Natural killer cell (primary cell): ENCODE measurements around the gene RCL1. TPM values are rescaled to one million over a fixed set of nuclear protein-coding genes. Genes with fewer than 3 reads are reported as not detected.

ENCODE experiments used
- ATAC-seq, 3 donors: fragments of 150-1000 bp in 2 of 3; fragments of 200-7000 bp in 1 of 3; cut with Tn5 transposase; 1 replicate in 1 of 3; 2 replicates in 2 of 3; pipeline ENCODE4 v1.10.0; 2021; ENCODE audit warnings: mild to moderate bottlenecking in 2 of 3, moderate library complexity in 2 of 3
- DNase-seq, 2 donors: peaks; one replicate each; pipeline versions ENCODE4 v3.0.0 to v3.0.0-alpha.2; 2013 to 2021; ENCODE audit warnings: mixed read lengths in 1 of 2
- H3K27ac ChIP-seq: one replicate; pipeline ENCODE4 v1.5.1; 2013; ENCODE audit warnings: mild to moderate bottlenecking, low read length
- H3K27me3 ChIP-seq: one replicate; pipeline ENCODE4 v1.6.1; 2013; ENCODE audit warnings: low read length; ENCODE audit not compliant: control insufficient read depth, insufficient read depth
- H3K36me3 ChIP-seq: one replicate; pipeline ENCODE4 v1.6.1; 2013; ENCODE audit warnings: low read length; ENCODE audit not compliant: control insufficient read depth, insufficient read depth
- H3K4me1 ChIP-seq: one replicate; pipeline ENCODE4 v1.6.1; 2013; ENCODE audit warnings: low read length; ENCODE audit not compliant: control insufficient read depth, insufficient read depth
- H3K4me3 ChIP-seq: one replicate; pipeline ENCODE4 v1.5.1; 2013; ENCODE audit warnings: low read length
- H3K9me3 ChIP-seq: one replicate; pipeline ENCODE4 v1.6.1; 2013; ENCODE audit warnings: low read length; ENCODE audit not compliant: control insufficient read depth, insufficient read depth
- H3K27ac Mint-ChIP-seq, 2 donors: one replicate each; pipeline ENCODE4 v1.8.0; 2022; ENCODE audit warnings: mild to moderate bottlenecking in 2 of 2, mixed read lengths in 2 of 2, moderate library complexity in 1 of 2
- H3K27me3 Mint-ChIP-seq, 2 donors: one replicate each; pipeline ENCODE4 v1.8.0; 2022; ENCODE audit warnings: low read depth in 2 of 2, mixed read lengths in 2 of 2
- H3K36me3 Mint-ChIP-seq: one replicate; pipeline ENCODE4 v1.8.0; 2022; ENCODE audit warnings: mixed read lengths
- H3K4me1 Mint-ChIP-seq, 2 donors: one replicate each; pipeline ENCODE4 v1.8.0; 2022; ENCODE audit warnings: mixed read lengths in 2 of 2
- H3K4me3 Mint-ChIP-seq: one replicate; pipeline ENCODE4 v1.8.0; 2022; ENCODE audit warnings: mild to moderate bottlenecking, moderate library complexity, mixed read lengths
- H3K9me3 Mint-ChIP-seq, 2 donors: one replicate each; pipeline ENCODE4 v1.8.0; 2022; ENCODE audit warnings: mixed read lengths in 2 of 2
- WGBS: methylation state at CpG from one replicate; pipeline ENCODE4 v1.1.7; 2013; ENCODE audit warnings: missing lambda C conversion rate; ENCODE audit not compliant: insufficient coverage; 5-methylcytosine and 5-hydroxymethylcytosine counted together
- intact Hi-C: fragments of 100-400 bp; cut with micrococcal nuclease; formaldehyde crosslinking; loops from one replicate; pipeline ENCODE4 v1.14.2; 2022
- total RNA-seq, 4 donors: library from RNA; stranded (reverse); fragments of 120-200 nt in 1 of 4; gene quantifications; one replicate each; pipeline versions ENCODE4 v1.2.3 to v1.2.4, GENCODE V29; 2013 to 2022
- TF ChIP-seq, protein P1 (sequence below): fragments of 200-600 bp; IDR thresholded peaks from one replicate; pipeline ENCODE4 v1.8.0; 2022; ENCODE audit warnings: antibody characterized with exemption

RCL1 gene
- total RNA-seq, 3 donors from 2014 or later (not counting 1 experiment from before 2014, with no cell fraction given), result 18.1 to 26.3 (median 23.0) TPM

DNA sequence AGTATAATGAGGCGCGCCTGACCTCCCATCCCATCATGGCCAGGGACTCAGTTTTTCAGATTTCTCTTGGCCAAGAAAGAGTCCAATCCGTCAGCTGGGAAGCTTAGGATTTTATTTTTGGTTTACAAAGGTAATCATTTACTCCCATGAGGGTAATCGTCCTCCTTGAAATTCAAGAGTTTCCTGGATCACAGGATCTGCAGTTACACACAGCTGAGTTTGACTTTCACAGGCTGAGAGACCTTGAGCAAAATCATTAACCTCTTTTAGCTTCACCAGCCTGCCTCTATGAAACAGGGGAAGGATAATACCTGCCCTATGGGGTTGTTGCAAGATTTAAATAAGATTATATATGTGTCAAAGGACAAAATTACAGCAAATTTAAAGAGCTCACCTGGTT is 36.3 kb upstream of the RCL1 start:
- Mint-ChIP-seq H3K27me3 (peaks cover 14 to 16% of the 10 kb centered on the region in 2 donors), H3K27ac (no peak overlapping the region), H3K4me3 (no peak overlapping the region), H3K9me3 (no peaks in the 10 kb centered on the region), H3K36me3 (no peaks in the 10 kb centered on the region), H3K4me1 (peaks cover 0 to 7% of the 10 kb centered on the region in 2 donors)
- Histone ChIP-seq H3K4me3 (no peak overlapping the region), H3K27ac (no peak overlapping the region), H3K9me3 (no peaks in the 10 kb centered on the region), H3K27me3 (no peaks in the 10 kb centered on the region), H3K36me3 (no peaks in the 10 kb centered on the region), H3K4me1 (peaks cover 5% of the 10 kb centered on the region)
- intact Hi-C loops, result no loop called here
- WGBS, result 94% methylated on average over 4 of the region's 4 CpGs
- no peak for DNase-seq
- TF ChIP-seq, protein P1, sequence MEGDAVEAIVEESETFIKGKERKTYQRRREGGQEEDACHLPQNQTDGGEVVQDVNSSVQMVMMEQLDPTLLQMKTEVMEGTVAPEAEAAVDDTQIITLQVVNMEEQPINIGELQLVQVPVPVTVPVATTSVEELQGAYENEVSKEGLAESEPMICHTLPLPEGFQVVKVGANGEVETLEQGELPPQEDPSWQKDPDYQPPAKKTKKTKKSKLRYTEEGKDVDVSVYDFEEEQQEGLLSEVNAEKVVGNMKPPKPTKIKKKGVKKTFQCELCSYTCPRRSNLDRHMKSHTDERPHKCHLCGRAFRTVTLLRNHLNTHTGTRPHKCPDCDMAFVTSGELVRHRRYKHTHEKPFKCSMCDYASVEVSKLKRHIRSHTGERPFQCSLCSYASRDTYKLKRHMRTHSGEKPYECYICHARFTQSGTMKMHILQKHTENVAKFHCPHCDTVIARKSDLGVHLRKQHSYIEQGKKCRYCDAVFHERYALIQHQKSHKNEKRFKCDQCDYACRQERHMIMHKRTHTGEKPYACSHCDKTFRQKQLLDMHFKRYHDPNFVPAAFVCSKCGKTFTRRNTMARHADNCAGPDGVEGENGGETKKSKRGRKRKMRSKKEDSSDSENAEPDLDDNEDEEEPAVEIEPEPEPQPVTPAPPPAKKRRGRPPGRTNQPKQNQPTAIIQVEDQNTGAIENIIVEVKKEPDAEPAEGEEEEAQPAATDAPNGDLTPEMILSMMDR, result no peak
- ATAC-seq, result no peak

DNA sequence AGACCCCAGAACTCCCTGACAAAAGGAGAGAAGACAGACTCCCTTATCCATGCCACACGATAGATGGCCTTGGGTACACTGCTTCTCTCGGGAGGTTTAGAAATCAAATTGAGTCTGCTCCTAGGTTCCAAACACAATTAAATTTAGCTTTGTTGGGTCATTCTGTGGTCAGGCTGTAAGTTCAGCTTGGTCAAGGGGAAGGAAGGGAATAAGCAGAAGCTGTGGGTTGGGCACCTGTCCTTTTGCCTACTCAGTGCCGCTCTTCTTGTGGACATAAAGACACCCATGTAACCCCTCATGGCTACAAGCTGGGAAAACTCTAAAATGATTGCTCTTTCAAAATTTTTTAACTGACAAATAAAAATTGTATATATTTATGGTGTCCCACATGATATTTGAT is 32.6 kb upstream of the RCL1 start:
- Histone ChIP-seq H3K36me3 (no peaks in the 10 kb centered on the region), H3K4me1 (peaks cover 22% of the 10 kb centered on the region)

DNA sequence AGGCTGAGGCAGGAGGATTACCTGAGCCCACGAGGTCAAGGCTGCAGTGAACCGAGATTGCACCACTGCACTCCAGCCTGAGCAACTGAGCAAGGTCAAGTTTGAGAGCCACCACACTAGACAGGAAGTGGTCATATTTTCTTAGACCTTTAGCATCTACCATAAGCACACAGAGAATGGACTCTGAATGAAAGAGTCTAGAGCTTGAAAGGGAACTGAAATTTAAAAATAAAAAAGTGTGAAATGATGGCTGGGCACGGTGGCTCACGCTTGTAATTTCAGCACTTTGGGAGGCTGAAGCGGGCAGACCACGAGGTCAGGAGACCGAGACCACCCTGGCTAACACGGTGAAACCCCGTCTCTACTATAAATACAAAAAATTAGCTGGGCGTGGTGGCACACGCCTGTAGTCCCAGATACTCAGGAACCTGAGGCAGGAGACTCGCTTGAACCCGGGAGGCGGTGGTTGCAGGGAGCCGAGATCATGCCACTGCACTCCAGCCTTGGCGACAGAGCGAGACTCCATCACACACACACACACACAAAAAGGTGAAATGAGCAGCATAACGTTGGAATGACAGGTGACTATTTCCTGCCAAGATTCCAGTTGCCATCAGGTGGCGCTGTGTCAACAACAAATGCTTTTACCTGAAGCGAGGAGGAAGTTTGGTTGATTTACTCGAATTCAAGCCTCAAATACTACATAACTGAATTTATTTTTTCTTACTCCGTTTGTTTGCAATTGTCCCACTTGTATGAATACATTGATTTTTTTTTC is 30.4 kb upstream of the RCL1 start:
- TF ChIP-seq, protein P1, result peak; percentile 90
- ATAC-seq (peak; percentile 62 to 79 (median 69)), DNase-seq (peak; percentile 62 to 91)
- Mint-ChIP-seq H3K9me3 (no peaks in the 10 kb centered on the region), H3K4me3 (peak overlapping the region; percentile 64), H3K27ac (no peak overlapping the region), H3K27me3 (peaks cover 0 to 10% of the 10 kb centered on the region in 2 donors), H3K4me1 (peaks cover 7 to 15% of the 10 kb centered on the region in 2 donors), H3K36me3 (no peaks in the 10 kb centered on the region)
- Histone ChIP-seq H3K9me3 (no peaks in the 10 kb centered on the region), H3K27me3 (no peaks in the 10 kb centered on the region), H3K36me3 (no peaks in the 10 kb centered on the region), H3K4me3 (no peak overlapping the region), H3K27ac (no peak overlapping the region), H3K4me1 (peaks cover 22% of the 10 kb centered on the region)
- 16% methylated on average over 20 of the region's 22 CpGs for WGBS
- intact Hi-C loops, result loop anchor here (1.0 to 2.0 kb wide), 5 partner anchors 31 to 838 kb away; partner anchors contain the start of gene RCL1

More for the DNA sequence above, 32.6 kb upstream of the RCL1 start:
- Histone ChIP-seq H3K27ac (no peak overlapping the region), H3K27me3 (no peaks in the 10 kb centered on the region), H3K4me3 (no peak overlapping the region), H3K9me3 (no peaks in the 10 kb centered on the region)
- H3K9me3 Mint-ChIP-seq, result no peaks in the 10 kb centered on the region
- no peak overlapping the region for H3K27ac Mint-ChIP-seq
- intact Hi-C loops, result no loop called here
- no peak overlapping the region for H3K4me3 Mint-ChIP-seq
- peak in 1 of 3 donors; percentile 73 for ATAC-seq
- H3K36me3 Mint-ChIP-seq, result no peaks in the 10 kb centered on the region
- 79% methylated on average over 3 of the region's 3 CpGs for WGBS
- H3K4me1 Mint-ChIP-seq, result peaks cover 7 to 15% of the 10 kb centered on the region in 2 donors
- TF ChIP-seq, protein P1, result no peak
- DNase-seq, result no peak
- H3K27me3 Mint-ChIP-seq, result peaks cover 0 to 10% of the 10 kb centered on the region in 2 donors
